Keratinocyte (primary cell): ENCODE results near the gene BHLHE40.

Experiments
- EZH2 ChIP-seq: IDR thresholded peaks from one replicate; pipeline ENCODE4 v1.6.1; 2012; ENCODE audit warnings: inconsistent platforms, mild to moderate bottlenecking, low read length, moderate library complexity
- TF ChIP-seq, protein P1 (sequence below), 3 experiments: IDR thresholded peaks in 1 of 3; conservative IDR thresholded peaks in 1 of 3; optimal IDR thresholded peaks in 1 of 3; 2 replicates in 2 of 3; 3 replicates in 1 of 3; pipeline versions ENCODE3 to v1.5.1; 2011; ENCODE audit warnings: low read length in 3 of 3, mild to moderate bottlenecking in 3 of 3, moderate library complexity in 2 of 3, control low read depth in 1 of 3, inconsistent platforms in 1 of 3; ENCODE audit not compliant: insufficient read depth in 2 of 3; ENCODE audit errors: extremely low read depth in 1 of 3

DNA sequence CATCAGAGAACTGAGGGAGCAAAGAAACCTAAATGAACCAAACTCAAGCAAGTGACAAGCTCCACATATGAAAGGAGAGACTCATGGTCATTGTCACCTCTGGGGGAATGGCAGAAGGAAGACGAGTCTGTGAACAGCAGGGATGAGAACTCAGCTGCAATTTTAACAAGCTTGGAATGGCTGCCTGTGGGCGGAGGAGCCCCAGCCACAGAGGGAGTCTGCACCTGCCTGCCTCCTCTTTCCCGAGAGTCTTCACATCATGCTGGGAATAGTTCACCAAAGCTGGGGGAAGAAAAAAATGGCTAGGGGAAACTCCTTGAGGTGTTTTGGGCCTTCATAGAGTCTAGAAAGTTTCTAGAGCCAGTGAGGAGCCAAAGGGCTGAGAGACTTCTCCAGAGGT lies 21.3 kb upstream of the BHLHE40 start:
- TF ChIP-seq, protein P1, sequence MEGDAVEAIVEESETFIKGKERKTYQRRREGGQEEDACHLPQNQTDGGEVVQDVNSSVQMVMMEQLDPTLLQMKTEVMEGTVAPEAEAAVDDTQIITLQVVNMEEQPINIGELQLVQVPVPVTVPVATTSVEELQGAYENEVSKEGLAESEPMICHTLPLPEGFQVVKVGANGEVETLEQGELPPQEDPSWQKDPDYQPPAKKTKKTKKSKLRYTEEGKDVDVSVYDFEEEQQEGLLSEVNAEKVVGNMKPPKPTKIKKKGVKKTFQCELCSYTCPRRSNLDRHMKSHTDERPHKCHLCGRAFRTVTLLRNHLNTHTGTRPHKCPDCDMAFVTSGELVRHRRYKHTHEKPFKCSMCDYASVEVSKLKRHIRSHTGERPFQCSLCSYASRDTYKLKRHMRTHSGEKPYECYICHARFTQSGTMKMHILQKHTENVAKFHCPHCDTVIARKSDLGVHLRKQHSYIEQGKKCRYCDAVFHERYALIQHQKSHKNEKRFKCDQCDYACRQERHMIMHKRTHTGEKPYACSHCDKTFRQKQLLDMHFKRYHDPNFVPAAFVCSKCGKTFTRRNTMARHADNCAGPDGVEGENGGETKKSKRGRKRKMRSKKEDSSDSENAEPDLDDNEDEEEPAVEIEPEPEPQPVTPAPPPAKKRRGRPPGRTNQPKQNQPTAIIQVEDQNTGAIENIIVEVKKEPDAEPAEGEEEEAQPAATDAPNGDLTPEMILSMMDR (optimal IDR thresholded peaks at IDR 0.05 in 1 of 3, IDR thresholded peaks at IDR 0.05 in 1 of 3, conservative IDR thresholded peaks at IDR 0.05 in 1 of 3; ENCODE audit: extremely low read depth in 1 of 3, insufficient read depth in 2 of 3, low read length in 3 of 3), result no peak
- no peak for TF ChIP-seq EZH2
